Common myeloid progenitor, CD34-positive (primary cell): ENCODE results near the gene STARD13.

Experiments used
- CTCF ChIA-PET: fragments of 350-600 bp; sonication (Branson Sonifier 250); formaldehyde crosslinking; loops from one replicate; lab custom pipeline; 2021; ENCODE audit warnings: antibody characterized with exemption; lab: Charles Lee
- POLR2A ChIA-PET: fragments of 350-600 bp; sonication (Branson Sonifier 250); formaldehyde crosslinking; loops from one replicate; lab custom pipeline; 2021; ENCODE audit warnings: antibody characterized with exemption; lab: Charles Lee
- DNase-seq, 3 donors: peaks; one replicate each; pipeline versions ENCODE4 v3.0.0 to v3.0.0-alpha.2; 2013
- H3K27ac ChIP-seq, 2 experiments: 1 replicate in 1 of 2; 2 replicates in 1 of 2; pipeline ENCODE4 v1.7.0; 2013; ENCODE audit warnings: inconsistent platforms in 2 of 2, low read length in 2 of 2, mild to moderate bottlenecking in 2 of 2, low read depth in 1 of 2, moderate library complexity in 1 of 2; ENCODE audit not compliant: severe bottlenecking in 2 of 2, insufficient read depth in 1 of 2, poor library complexity in 1 of 2
- H3K27me3 ChIP-seq, 5 experiments: replicated peaks in 2 of 5; 1 replicate in 3 of 5; 2 replicates in 2 of 5; pipeline versions ENCODE4 v1.6.1 to v1.7.0; 2013; ENCODE audit warnings: low read length in 4 of 5, mild to moderate bottlenecking in 2 of 5, moderate library complexity in 2 of 5, inconsistent platforms in 1 of 5; ENCODE audit not compliant: insufficient read depth in 5 of 5, control insufficient read depth in 4 of 5
- H3K36me3 ChIP-seq, 4 experiments: 1 replicate in 2 of 4; 2 replicates in 2 of 4; pipeline versions ENCODE4 v1.6.1 to v1.7.0; 2013; ENCODE audit warnings: low read length in 3 of 4, control low read depth in 1 of 4, mild to moderate bottlenecking in 1 of 4; ENCODE audit not compliant: control insufficient read depth in 4 of 4, insufficient read depth in 4 of 4
- H3K4me1 ChIP-seq, 4 experiments: 1 replicate in 3 of 4; 2 replicates in 1 of 4; pipeline versions ENCODE4 v1.6.1 to v1.7.1; 2013; ENCODE audit warnings: low read length in 3 of 4, mild to moderate bottlenecking in 3 of 4, control low read depth in 1 of 4, inconsistent platforms in 1 of 4, moderate library complexity in 1 of 4; ENCODE audit not compliant: control insufficient read depth in 4 of 4, insufficient read depth in 4 of 4; ENCODE audit errors: control extremely low read depth in 1 of 4
- H3K4me3 ChIP-seq, 7 experiments: 1 replicate in 4 of 7; 2 replicates in 3 of 7; pipeline versions ENCODE4 v1.5.1 to v1.7.0; 2013; ENCODE audit warnings: mild to moderate bottlenecking in 7 of 7, low read length in 6 of 7, moderate library complexity in 6 of 7, inconsistent platforms in 2 of 7, low read depth in 2 of 7, control low read depth in 1 of 7; ENCODE audit not compliant: insufficient read depth in 4 of 7, control insufficient read depth in 1 of 7; ENCODE audit errors: extremely low read depth in 1 of 7
- H3K9me3 ChIP-seq, 5 experiments: 1 replicate in 4 of 5; 2 replicates in 1 of 5; pipeline versions ENCODE4 v1.6.1 to v1.7.1; 2013; ENCODE audit warnings: low read length in 4 of 5, mild to moderate bottlenecking in 2 of 5, inconsistent platforms in 1 of 5, low read depth in 1 of 5, moderate library complexity in 1 of 5; ENCODE audit not compliant: control insufficient read depth in 4 of 5, insufficient read depth in 2 of 5; ENCODE audit errors: control extremely low read depth in 1 of 5
- WGBS: methylation state at CpG from one replicate; pipeline ENCODE4 v1.1.5; 2013; ENCODE audit not compliant: insufficient coverage; 5-methylcytosine and 5-hydroxymethylcytosine counted together

STARD13 gene

GRCh38 chr13:33277037-33277740 lies 8.4 kb downstream of the STARD13 start:
- whole genome bisulfite sequencing: 100% methylated on average over 2 of the region's 4 CpGs
- ChIA-PET CTCF (no interaction called here), POLR2A (no interaction called here)
- peaks cover 0 to 10% (median 0%) of the 10 kb centered on the region in 4 experiments for H3K4me1 ChIP-seq
- H3K36me3 ChIP-seq: no peaks in the 10 kb centered on the region
- DNase-seq: no peak
- no peaks in the 10 kb centered on the region for H3K9me3 ChIP-seq
- H3K27me3 ChIP-seq: no peaks in the 10 kb centered on the region
- H3K4me3 ChIP-seq: no peak overlapping the region
- no peak overlapping the region for H3K27ac ChIP-seq

GRCh38 chr13:33276570-33276969 lies 9.0 kb downstream of the STARD13 start:
- DNase-seq: no peak
- peaks cover 0 to 10% (median 0%) of the 10 kb centered on the region in 4 experiments for H3K4me1 ChIP-seq
- H3K27ac ChIP-seq: no peak overlapping the region
- H3K4me3 ChIP-seq: no peak overlapping the region
- POLR2A ChIA-PET: no interaction called here
- no peaks in the 10 kb centered on the region for H3K27me3 ChIP-seq
- 85% methylated on average over 2 of the region's 3 CpGs for WGBS
- CTCF ChIA-PET: no interaction called here
- H3K9me3 ChIP-seq: no peaks in the 10 kb centered on the region
- H3K36me3 ChIP-seq: no peaks in the 10 kb centered on the region

- Histone ChIP-seq H3K4me3 (no peak overlapping the region), H3K27me3 (no peaks in the 10 kb centered on the region), H3K4me1 (peaks cover 0 to 10% (median 0%) of the 10 kb centered on the region in 4 experiments), H3K27ac (no peak overlapping the region), H3K9me3 (no peaks in the 10 kb centered on the region), H3K36me3 (no peaks in the 10 kb centered on the region)
- POLR2A ChIA-PET: no interaction called here
- CTCF ChIA-PET: no interaction called here
- no peak for DNase-seq
- 100% methylated on average over 2 of the region's 3 CpGs for WGBS
These were observed 9.6 kb downstream of the STARD13 start for GRCh38 chr13:33275916-33276315.

- no peak for DNase-seq
- CTCF ChIA-PET: no interaction called here
- 100% methylated on average over 1 of the region's 4 CpGs for WGBS
- Histone ChIP-seq H3K27me3 (no peaks in the 10 kb centered on the region), H3K27ac (no peak overlapping the region), H3K4me3 (no peak overlapping the region), H3K4me1 (peaks cover 0 to under 1% (median 0%) of the 10 kb centered on the region in 4 experiments), H3K9me3 (no peaks in the 10 kb centered on the region), H3K36me3 (no peaks in the 10 kb centered on the region)
- POLR2A ChIA-PET: no interaction called here
These were observed 11.3 kb downstream of the STARD13 start for GRCh38 chr13:33274264-33274663.

GRCh38 chr13:33272531-33273124 lies 12.9 kb downstream of the STARD13 start:
- H3K36me3 ChIP-seq: no peaks in the 10 kb centered on the region
- 100% methylated on average over 4 of the region's 7 CpGs for WGBS
- no peak overlapping the region for H3K27ac ChIP-seq
- no peaks in the 10 kb centered on the region for H3K9me3 ChIP-seq
- POLR2A ChIA-PET: no interaction called here
- no peak overlapping the region for H3K4me3 ChIP-seq
- H3K27me3 ChIP-seq: no peaks in the 10 kb centered on the region
- H3K4me1 ChIP-seq: no peaks in the 10 kb centered on the region
- CTCF ChIA-PET: no interaction called here
- no peak for DNase-seq

GRCh38 chr13:33271759-33272158 lies 13.8 kb downstream of the STARD13 start:
- ChIA-PET CTCF (no interaction called here), POLR2A (no interaction called here)
- no peaks in the 10 kb centered on the region for H3K36me3 ChIP-seq
- H3K4me1 ChIP-seq: no peaks in the 10 kb centered on the region
- no peak overlapping the region for H3K27ac ChIP-seq
- DNase-seq: no peak
- WGBS: 100% methylated on average over 1 of the region's 4 CpGs
- H3K9me3 ChIP-seq: no peaks in the 10 kb centered on the region
- no peaks in the 10 kb centered on the region for H3K27me3 ChIP-seq
- H3K4me3 ChIP-seq: no peak overlapping the region

GRCh38 chr13:33270895-33271538 lies 14.5 kb downstream of the STARD13 start:
- ChIA-PET POLR2A (no interaction called here), CTCF (no interaction called here)
- H3K4me1 ChIP-seq: no peaks in the 10 kb centered on the region
- H3K36me3 ChIP-seq: no peaks in the 10 kb centered on the region
- no peaks in the 10 kb centered on the region for H3K9me3 ChIP-seq
- H3K27ac ChIP-seq: no peak overlapping the region
- no peak overlapping the region for H3K4me3 ChIP-seq
- no peaks in the 10 kb centered on the region for H3K27me3 ChIP-seq
- DNase-seq: no peak
- WGBS: 100% methylated on average over 1 of the region's 3 CpGs
